SK-N-MC (cell line): Measurements from ENCODE around the gene ZMYND8.

Source experiments
- DNase-seq: peaks from one replicate; pipeline ENCODE4 v3.0.0-alpha.2; 2011; ENCODE audit warnings: low read depth, low spot score
- H3K27ac ChIP-seq: fragments of 200-600 bp; sonication (generic); 2 replicates; pipeline ENCODE4 v1.5.1; 2016; ENCODE audit warnings: mixed run types
- H3K36me3 ChIP-seq: fragments of 200-600 bp; sonication (generic); 2 replicates; pipeline ENCODE4 v1.6.1; 2017; ENCODE audit warnings: antibody characterized with exemption, low read length, mixed read lengths; ENCODE audit not compliant: insufficient read depth
- H3K4me3 ChIP-seq: fragments of 200-600 bp; sonication (generic); 2 replicates; pipeline ENCODE4 v1.5.1; 2016
- H3K9ac ChIP-seq: fragments of 200-600 bp; sonication (generic); 2 replicates; pipeline ENCODE4 v1.8.0; 2017; ENCODE audit warnings: mixed run types, mixed read lengths; ENCODE audit not compliant: insufficient read length
- H3K9me3 ChIP-seq: fragments of 200-600 bp; sonication (generic); 2 replicates; pipeline ENCODE4 v1.6.1; 2017; ENCODE audit warnings: low read depth, mild to moderate bottlenecking, antibody characterized with exemption, low read length, moderate library complexity, mixed read lengths
- EZH2 ChIP-seq: fragments of 200-600 bp; sonication (generic); IDR thresholded peaks from one replicate; pipeline ENCODE4 v1.6.1; 2017; ENCODE audit warnings: antibody characterized with exemption
- FOXP2 ChIP-seq: optimal IDR thresholded peaks from 2 replicates; pipeline ENCODE3; 2011; ENCODE audit warnings: mild to moderate bottlenecking, moderate library complexity; ENCODE audit not compliant: insufficient read depth; ENCODE audit errors: extremely low read length, control extremely low read depth
- POLR2AphosphoS5 ChIP-seq: IDR thresholded peaks from 2 replicates; pipeline ENCODE4 v1.6.1; 2012; ENCODE audit warnings: mild to moderate bottlenecking, low read depth, low read length, borderline replicate concordance

Gene ZMYND8

DNA sequence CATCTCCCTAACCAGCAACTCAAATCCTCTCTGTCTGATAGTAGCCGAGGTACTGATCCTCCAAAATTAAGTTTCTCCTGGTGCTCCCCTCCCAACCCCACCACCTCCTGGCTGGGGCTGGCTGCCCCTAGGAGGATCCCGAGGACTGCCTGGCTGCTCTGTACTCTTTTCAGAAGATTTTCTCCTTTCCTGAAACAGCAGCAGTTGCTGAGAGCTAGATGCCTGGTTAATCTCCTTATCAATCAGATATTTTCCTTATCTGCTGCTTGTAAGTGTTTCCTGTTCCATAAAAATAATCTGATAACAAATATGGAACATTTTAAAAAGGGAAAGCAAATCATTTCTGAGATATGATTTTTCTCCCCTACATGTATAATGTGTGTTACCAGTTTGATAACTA is 52.8 kb downstream of the ZMYND8 start:
- H3K9ac ChIP-seq, result no peak overlapping the region
- H3K4me3 ChIP-seq, result no peak overlapping the region
- DNase-seq, result no peak
- peaks cover 35% of the 10 kb centered on the region for H3K36me3 ChIP-seq
- H3K27ac ChIP-seq, result no peak overlapping the region
- no peaks in the 10 kb centered on the region for H3K9me3 ChIP-seq
- TF ChIP-seq EZH2, result no peak
- TF ChIP-seq POLR2AphosphoS5, result no peak
- no peak for TF ChIP-seq FOXP2

DNA sequence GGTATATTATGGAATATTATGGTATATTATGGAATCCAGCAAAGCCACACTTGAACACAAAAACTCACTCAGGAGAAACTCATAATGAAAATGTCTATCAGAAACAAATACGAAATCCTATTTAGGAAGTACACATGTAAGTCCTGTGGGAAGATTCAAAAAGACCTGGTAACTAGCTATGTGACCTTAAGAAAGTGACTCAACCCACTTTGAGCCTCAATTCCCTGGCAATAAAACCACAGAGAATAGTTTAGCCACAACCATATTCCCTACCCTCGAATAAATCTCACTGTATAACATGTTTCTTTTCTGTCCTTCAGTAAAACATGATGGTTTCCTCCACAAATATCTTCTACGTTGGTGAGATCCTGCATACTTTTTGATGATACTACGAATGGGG is 56.4 kb downstream of the ZMYND8 start:
- Histone ChIP-seq H3K9ac (no peak overlapping the region), H3K36me3 (peaks cover 61% of the 10 kb centered on the region), H3K9me3 (no peaks in the 10 kb centered on the region), H3K27ac (no peak overlapping the region), H3K4me3 (no peak overlapping the region)
- DNase-seq, result no peak
- TF ChIP-seq EZH2 (no peak), POLR2AphosphoS5 (no peak), FOXP2 (no peak)

DNA sequence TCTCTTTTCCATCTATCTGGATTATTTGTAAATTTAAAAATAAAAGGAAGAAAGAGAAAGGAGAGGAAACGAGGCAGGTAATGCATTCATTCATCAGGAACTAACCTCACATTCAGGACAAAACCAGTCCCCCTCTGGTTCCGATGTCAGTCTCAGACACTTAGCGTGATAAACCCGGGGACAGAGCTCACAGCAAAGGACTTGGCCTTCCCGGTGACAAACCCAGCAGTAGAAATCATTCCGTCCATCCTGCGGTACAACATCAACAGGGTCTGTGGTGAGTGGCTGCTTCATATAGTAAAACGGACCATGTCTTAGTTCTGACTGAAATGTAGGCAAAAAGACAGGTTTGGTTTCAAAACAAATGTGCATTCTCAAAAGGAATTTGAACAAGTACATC is 57.9 kb downstream of the ZMYND8 start:
- peaks cover 64% of the 10 kb centered on the region for H3K36me3 ChIP-seq
- no peak overlapping the region for H3K4me3 ChIP-seq
- H3K9me3 ChIP-seq, result no peaks in the 10 kb centered on the region
- DNase-seq, result no peak
- TF ChIP-seq EZH2 (no peak), POLR2AphosphoS5 (no peak), FOXP2 (no peak)
- H3K9ac ChIP-seq, result no peak overlapping the region
- no peak overlapping the region for H3K27ac ChIP-seq

DNA sequence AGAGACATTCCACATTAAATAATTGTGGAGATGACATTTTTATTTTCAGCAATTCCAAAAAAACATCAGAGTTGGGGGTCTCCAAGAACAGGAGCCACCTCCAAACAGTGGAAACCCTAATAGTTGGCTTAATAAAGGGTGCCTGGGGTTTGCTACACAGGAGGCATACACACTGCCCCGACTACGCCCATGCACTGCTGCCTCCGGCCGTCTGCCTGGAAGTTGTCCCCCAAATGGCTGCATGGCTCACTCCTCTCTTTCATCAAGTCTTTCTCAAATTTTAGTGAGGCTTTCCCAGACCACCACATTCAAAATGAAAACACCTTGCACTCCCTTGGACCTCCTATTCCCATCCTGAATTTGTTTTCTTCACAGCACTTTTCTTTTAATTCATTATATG is 58.8 kb downstream of the ZMYND8 start:
- H3K36me3 ChIP-seq, result peaks cover 63% of the 10 kb centered on the region
- H3K27ac ChIP-seq, result no peak overlapping the region

DNA sequence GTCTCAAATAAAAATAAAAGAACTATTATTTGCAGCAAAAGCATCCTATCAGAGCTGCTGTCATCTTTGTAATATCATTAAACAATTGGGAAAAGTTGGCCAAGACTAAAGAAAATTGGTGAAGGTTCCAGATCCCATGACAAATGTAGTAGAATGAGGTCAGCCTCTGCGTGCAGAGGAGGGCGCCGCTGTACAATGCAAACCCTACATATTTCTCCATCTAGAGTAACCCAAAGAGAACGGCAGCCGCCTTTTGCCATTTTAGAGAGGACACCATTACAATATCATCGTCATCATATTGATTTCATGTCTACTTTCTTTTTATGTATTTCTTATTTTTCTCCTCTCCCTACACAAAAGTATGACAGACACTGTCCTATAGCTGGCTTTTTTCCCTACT is 59.5 kb downstream of the ZMYND8 start:
- H3K9ac ChIP-seq, result no peak overlapping the region
- H3K27ac ChIP-seq, result no peak overlapping the region
- peaks cover 61% of the 10 kb centered on the region for H3K36me3 ChIP-seq
- no peak overlapping the region for H3K4me3 ChIP-seq
- DNase-seq, result no peak
- H3K9me3 ChIP-seq, result no peaks in the 10 kb centered on the region
- TF ChIP-seq FOXP2 (no peak), EZH2 (no peak), POLR2AphosphoS5 (no peak)

More for the DNA sequence above, 58.8 kb downstream of the ZMYND8 start:
- H3K9ac ChIP-seq, result no peak overlapping the region
- no peak overlapping the region for H3K4me3 ChIP-seq
- no peak for TF ChIP-seq FOXP2
- TF ChIP-seq EZH2, result no peak
- TF ChIP-seq POLR2AphosphoS5, result no peak
- no peak for DNase-seq
- no peaks in the 10 kb centered on the region for H3K9me3 ChIP-seq

DNA sequence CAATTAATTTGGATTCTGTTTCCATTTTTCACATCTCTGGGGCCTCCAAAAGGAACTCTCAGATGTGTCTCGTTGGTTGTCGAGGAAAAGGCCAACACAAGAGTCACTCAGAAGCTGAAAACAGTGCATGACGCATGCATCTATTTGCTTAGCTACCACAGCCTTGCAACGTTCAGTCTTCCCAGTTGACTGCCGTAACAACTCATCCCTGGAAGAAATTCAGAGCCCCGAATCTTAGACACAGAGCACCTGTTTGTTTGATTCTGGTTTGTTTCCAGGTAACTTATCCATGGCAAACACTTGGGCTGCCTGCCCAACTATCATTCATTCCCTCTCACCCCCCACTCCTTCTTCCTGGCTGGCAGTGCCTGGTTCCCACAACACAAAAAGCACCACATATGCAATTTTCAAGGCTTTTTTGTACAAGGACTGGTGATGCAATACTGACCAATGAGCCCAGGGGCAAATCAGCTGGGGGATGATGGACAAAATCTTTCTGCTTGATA is 60.5 kb downstream of the ZMYND8 start:
- Histone ChIP-seq H3K27ac (no peak overlapping the region), H3K9ac (no peak overlapping the region), H3K9me3 (no peaks in the 10 kb centered on the region), H3K4me3 (no peak overlapping the region), H3K36me3 (peaks cover 69% of the 10 kb centered on the region)
- no peak for DNase-seq
- no peak for TF ChIP-seq POLR2AphosphoS5
- no peak for TF ChIP-seq EZH2
- no peak for TF ChIP-seq FOXP2

DNA sequence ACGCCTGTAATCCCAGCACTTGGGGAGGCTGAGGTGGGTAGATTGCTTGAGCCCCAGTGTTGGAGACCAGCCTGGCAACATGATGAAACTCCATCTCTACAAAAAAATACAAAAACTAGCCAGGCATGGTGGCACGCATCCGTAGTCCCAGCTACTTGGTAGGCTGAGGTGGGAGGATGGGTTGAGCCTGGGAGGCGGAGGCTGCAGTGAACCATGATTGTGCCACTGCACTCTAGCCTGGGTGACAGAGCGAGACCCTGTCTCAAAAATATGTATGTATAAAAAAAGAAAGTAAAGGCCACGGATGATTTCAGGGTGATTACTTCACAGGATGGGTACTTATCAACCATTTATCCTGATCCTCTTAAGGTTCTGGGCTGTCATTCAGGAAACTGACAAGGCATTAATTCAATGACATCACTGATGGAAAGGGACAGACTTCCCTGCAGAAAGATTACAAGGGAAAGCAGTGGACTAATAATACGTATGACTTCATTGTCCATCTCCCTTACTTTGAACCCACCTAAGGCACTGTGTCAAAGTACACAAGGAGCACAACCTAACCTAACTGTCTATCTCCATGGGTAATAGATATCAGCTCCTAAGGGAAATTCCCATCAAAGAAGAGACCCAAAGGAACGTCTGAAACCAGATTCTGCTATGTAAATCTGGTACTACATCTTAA is 61.2 kb downstream of the ZMYND8 start:
- no peak for DNase-seq
- Histone ChIP-seq H3K36me3 (peaks cover 71% of the 10 kb centered on the region), H3K9me3 (no peaks in the 10 kb centered on the region), H3K4me3 (no peak overlapping the region), H3K9ac (no peak overlapping the region), H3K27ac (no peak overlapping the region)
- TF ChIP-seq POLR2AphosphoS5, result no peak
- TF ChIP-seq FOXP2, result no peak
- no peak for TF ChIP-seq EZH2

DNA sequence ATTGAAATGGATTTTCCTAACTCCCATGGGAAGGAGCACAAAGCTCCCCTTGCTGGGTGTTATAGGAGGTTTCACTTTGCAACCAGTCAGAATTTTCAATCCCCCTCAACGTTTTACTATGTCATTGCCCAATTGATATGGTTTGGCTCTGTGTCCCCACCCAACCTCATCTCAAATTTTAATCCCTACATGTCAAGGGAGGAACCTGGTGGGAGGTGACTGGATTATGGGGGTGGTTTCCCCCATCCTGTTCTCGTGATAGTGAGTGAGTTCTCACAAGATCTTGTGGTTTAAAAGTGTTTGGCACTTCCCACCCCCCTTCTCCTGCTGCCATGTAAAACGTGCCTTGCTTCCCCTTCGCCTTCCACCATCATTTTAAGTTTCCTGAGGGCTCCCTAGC is 62.9 kb downstream of the ZMYND8 start:
- Histone ChIP-seq H3K9me3 (no peaks in the 10 kb centered on the region), H3K27ac (no peak overlapping the region), H3K9ac (no peak overlapping the region), H3K4me3 (no peak overlapping the region), H3K36me3 (peaks cover 81% of the 10 kb centered on the region)
- no peak for TF ChIP-seq POLR2AphosphoS5
- TF ChIP-seq FOXP2, result no peak
- TF ChIP-seq EZH2, result no peak
- DNase-seq, result no peak

DNA sequence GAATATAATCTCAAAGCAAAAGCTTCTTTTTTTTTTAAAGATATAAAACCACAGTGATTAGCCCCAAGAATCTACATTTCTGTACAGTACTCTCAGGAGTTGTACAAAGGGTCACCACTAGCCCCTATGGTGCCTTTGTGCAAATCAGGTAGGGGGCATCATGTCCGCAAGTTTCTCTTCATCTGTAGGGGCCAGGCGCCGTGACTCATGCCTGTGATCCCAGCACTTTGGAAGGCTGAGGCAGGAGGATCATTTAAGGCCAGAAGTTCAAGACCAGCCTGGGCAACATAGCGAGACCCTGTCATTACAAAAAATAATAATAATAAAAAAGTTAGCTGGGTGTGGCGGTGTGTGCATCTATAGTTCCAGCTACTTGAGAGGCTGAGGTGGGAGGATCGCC is 63.9 kb downstream of the ZMYND8 start:
- TF ChIP-seq EZH2 (no peak), FOXP2 (no peak), POLR2AphosphoS5 (no peak)
- Histone ChIP-seq H3K36me3 (peaks cover 75% of the 10 kb centered on the region), H3K9me3 (no peaks in the 10 kb centered on the region), H3K9ac (no peak overlapping the region), H3K27ac (no peak overlapping the region), H3K4me3 (no peak overlapping the region)
- DNase-seq, result no peak
